NCI-H446 (cell line): Measurements from ENCODE around the gene AGPAT3.

Experiments used
- DNase-seq, 2 experiments: peaks; one replicate each; lab custom pipeline; 2025; lab: John Stamatoyannopoulos, UW

Gene AGPAT3

DNA sequence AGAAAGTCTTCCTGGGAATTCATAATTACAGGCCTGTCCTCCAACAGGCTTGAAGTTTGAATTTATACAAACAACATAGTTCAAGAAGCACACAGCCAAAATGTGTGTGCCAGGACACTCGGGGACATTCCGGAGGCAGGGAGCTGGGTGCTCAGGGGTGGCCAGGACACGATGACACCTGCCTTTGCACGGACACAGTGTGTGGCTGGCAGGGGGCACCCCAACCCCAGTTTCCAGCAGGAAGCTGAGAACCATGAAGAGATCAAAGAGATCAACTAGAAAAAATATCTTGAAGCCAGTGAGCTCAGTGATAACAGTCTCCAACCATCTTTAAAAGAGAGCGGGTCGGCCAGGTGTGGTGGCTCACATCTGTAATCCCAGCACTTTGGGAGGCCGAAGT is 114.6 kb downstream of the AGPAT3 start:
- DNase-seq, result no peak

- no peak for DNase-seq
Observed at GRCh38 chr21:43981151-43981870, 116.3 kb downstream of the AGPAT3 start.

DNA sequence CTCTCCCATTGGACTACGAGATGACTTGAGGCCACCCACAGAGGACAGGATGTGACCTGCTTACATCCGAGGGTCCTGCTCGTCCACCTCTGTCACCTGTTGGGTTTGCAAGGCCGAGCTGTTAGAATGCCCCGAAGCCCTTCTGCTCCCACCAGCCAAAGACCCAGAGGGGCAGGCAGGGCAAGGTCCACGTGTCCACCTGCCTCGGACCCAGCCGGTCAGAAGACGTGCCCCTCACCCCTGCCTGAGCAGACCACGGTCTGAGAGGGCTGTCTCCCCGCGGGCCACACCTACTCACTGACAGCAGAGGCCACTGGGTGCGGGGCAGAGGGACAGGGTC is 116.8 kb downstream of the AGPAT3 start:
- no peak for DNase-seq

DNA sequence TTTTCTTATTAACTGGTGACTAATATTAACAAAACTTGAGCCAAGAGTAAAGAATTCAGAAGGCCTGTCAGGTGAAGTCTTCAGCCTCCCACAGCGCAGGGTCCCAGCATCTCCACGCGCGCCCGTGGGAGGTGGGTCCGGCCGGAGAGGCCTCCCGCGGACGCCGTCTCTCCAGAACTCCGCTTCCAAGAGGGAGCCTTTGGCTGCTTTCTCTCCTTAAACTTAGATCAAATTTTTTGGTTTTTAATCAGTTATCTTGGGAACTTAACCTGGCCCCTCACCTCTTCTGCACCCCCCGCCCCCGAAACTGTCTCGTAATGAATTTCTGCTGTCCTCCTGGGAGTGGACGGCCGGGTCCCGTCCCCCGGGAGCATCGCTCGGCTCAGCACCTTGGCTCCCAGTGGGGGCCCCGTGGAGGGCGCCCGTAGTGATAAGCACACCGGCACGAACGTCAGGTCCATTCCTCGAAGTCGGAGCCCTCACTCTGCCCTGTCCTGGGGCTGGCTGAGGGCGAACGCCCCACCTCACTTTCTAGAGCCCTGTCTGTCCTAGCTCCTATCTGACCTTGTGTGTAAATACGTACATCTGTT is 117.6 kb downstream of the AGPAT3 start:
- DNase-seq, result no peak

DNA sequence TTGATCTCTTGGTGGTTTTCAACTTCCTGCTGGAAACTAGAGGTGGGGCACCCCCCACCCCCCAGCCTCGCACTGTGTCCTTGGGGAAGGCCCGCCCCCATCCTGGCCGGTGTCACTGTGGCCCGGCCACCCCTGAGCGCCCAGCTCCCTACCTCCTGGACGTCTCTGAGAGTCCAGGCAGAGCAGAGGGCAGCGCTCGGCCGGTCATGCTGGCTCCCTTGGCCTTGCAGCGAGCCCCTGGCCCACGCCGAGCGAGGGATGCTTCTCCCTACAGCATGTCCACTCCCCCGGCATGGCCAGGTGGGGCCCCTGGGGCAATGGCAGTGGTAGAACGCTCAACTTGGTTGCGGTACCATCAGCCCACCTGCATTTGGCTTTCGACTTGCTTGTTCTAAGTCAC is 118.4 kb downstream of the AGPAT3 start:
- DNase-seq, result no peak

- DNase-seq, result no peak
Observed at GRCh38 chr21:43983860-43984420, 118.9 kb downstream of the AGPAT3 start.

DNA sequence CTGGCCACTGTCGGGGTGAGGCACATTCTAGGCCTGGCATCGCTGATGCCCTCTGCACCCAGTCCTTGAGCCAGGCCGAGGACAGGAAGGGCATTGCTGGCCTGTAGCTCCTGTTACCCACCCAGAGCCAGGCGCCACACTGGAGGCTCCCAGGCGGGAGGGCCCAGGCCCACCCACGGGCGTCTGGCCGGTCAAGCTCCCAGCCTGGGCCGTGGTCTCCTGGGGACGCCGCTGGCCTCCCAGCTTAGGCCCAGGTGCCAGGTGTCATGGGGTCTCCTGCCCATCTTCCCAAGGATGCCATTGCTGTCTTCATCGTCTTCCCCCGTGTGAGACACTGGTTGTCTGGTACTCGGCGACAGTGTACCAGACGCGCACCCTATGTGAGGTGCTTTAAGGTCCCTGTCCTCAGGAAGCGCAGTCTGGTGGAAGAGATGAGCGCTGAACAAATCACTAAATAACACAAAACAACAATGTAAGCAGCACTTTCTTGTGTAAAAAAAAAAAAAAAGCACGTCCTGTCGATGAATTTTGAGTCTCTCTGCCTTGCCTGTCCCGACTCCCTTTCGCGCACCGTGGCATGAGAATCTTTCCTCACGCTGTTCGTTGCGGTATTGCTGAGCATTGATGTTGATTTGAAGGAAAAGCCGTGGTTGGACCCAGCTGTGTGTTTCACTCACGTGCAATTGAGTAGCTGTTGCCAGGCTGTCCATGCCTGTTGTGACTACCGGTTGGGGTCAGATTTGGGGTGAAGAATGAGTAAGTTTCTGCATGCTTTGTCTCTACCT is 120.1 kb downstream of the AGPAT3 start:
- DNase-seq, result no peak

DNA sequence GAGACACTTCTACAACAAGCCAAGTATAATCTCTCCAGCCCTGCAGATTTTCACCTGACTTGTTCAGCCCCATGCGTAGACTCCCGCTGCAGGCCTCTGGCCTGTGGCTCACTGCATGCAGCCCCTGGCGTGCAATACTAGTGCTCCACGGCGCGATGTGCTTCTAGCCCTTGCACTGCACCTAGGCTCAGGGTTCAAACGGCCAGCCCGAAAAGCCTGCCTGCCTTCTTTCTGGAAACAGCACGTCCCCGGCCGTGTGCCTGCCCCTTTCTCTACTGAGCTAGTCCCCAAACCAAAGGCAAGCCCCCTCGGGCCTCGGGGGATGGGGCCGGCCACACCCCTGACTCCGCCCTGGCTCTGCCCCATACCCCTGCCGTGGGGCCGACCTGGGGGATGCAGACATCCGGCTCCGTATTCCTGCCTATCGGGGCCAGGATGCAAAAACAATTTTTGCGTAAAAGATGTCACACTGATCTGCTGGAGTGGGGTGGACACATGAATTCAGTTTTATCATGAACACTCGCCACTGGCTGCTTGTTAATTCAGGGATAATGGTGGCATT is 120.7 kb downstream of the AGPAT3 start:
- no peak for DNase-seq

GRCh38 chr21:43986544-43987451 is 121.8 kb downstream of the AGPAT3 start:
- DNase-seq, result no peak

DNA sequence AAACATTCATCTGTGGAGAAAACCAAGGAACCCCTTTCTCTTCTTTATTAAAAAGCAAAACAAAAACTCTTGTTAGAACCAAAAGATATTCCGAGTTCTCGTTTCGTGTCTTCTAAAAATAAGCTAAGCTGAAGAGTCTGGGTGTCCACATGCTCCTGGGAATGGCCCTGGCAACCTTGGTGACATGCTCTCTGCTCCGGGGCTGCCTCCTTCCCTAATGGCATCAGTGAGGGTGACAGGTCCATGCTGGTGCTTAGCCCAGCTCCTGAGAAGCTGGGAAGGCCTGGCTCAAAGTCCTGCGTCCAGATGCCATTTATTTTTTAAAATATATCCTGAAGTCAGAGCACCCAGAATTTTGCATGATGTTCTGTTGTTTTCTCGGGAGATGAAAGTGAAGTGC is 122.5 kb downstream of the AGPAT3 start:
- DNase-seq, result no peak

GRCh38 chr21:43988016-43988415 is 123.0 kb downstream of the AGPAT3 start:
- no peak for DNase-seq

GRCh38 chr21:43988506-43989230 is 123.6 kb downstream of the AGPAT3 start:
- no peak for DNase-seq

- DNase-seq, result no peak
Observed at GRCh38 chr21:43989401-43989800, 124.4 kb downstream of the AGPAT3 start.

GRCh38 chr21:43991447-43991991 is 126.5 kb downstream of the AGPAT3 start:
- DNase-seq, result no peak

DNA sequence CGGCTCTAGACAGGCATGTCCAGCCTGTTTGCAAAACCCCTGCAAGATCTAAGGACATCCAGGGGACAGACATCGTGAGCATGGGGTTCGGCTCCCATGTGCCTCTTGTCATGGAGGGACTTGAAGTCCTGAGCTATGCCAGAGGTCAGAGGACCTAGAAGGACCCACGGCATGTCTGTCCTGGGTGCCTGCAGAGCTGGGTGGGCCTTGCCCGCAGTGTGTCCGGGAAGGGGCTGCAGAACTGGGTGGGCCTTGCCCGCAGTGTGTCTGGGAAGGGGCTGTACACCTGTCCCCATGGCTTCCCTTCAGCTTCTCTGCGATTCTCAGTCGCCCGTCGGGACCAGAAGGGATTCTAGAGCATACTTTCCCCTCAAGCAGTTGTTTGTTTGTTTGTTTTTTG is 127.1 kb downstream of the AGPAT3 start:
- DNase-seq, result no peak

DNA sequence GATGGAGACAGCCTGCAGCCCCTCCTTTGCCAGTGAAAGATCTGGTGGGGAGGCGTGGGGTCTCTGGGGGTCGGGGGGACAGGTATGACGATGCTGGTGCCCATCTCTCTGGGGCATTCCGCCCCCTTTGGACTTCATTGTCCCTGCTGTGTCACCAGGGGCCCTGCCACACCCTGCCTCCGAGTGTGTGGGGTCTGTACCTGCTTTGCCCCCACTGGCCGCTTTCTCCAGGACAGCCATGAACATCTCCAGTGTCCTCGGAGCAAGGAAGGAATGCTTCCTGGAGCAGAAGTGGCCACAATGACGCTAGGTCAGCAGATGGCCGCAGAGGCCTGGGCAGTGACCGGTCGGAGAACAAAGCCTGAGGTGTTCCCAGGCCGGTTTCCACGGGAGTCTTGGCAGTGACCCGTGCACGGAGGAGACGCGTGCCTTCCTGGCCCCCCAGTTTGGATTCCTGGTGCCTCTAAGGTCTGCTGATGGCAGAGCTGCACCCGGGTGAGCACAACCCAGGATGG is 128.5 kb downstream of the AGPAT3 start:
- no peak for DNase-seq

DNA sequence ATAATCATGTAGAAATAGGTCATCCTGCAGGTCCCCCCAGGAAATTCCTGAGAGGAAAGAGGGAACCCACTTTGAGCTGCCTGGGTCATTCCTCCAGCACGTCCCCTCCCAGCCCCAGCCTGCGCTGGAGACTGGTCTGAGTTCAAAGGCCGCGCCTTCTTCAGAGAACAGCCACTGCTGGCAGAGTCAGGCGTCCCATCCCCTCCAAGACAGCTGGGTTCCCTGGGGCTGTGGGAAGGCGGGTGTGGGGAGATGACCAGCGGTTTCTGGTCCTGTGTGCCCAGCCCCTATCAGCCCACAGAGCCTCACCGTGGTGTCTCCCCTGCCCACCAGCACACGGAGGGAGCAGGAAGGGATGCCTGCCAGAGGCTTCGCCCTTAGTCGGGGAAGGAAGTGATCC is 129.1 kb downstream of the AGPAT3 start:
- DNase-seq, result no peak

DNA sequence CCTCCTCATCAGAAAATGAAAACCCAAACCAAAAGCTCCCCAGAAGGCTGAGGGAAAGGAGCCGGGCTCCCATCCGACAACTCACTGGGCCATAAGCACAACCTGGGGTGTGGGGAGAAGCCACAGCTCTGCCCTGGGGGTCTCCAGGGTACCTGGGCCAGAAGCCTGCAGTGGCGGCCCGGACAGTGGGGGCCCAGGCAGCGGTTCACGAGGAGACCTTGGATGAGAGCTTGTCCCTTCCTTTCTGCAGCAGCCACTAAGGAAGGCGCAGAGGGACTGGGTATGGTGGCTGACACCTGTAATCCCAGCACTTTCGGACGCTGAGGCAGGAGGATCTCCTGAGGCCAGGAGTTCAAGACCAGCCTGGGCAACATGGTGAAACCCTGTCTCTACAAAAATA is 129.6 kb downstream of the AGPAT3 start:
- no peak for DNase-seq

DNA sequence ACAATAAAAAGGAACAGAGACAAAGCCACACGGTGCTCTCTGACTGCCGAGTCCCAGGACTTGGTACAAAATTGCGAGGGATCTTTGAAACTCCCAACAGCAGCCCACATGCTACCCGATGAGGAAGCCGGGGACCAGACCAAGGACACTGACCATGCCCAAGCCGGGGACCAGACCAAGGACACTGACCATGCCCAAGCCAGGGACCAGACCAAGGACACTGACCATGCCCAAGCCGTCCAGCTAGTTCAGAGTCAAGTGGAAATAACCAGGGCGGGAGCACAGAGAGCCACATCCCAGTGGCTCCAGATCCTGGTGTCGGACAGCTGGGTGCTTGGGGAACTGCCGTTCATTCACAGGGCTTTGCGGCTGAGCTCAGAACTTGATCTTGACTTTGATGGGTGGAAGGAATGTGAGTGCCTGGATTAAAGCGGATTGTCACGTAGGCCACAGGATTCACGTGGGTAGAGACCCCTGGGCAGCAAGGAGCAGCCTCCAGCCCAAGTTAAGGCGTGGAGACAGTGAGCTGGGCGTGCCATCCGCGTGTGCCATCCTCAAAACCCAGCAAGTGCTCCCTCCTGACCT is 130.6 kb downstream of the AGPAT3 start:
- DNase-seq, result no peak
